ENCODE data around the gene TRIO. TPM values are rescaled to one million over a fixed set of nuclear protein-coding genes. Genes with fewer than 3 reads are reported as not detected.

The TRIO gene
- total RNA-seq, 1 experiment from 2014 or later = 99.8 TPM

GRCh38 chr5:14258840-14259239, 115.7 kb downstream of the TRIO start:
- no peak for DNase-seq (ENCODE audit: low spot score)
- Histone ChIP-seq H3K36me3 (ENCODE audit: insufficient read depth, low read length, poor library complexity, severe bottlenecking) (no peaks in the 10 kb centered on the region), H3K4me1 (ENCODE audit: insufficient read depth, low read length, poor library complexity, severe bottlenecking) (peaks cover 15% of the 10 kb centered on the region), H3K27ac (ENCODE audit: low read depth, low read length, poor library complexity, severe bottlenecking) (no peak overlapping the region), H3K27me3 (replicated peaks; ENCODE audit: insufficient read depth, low read depth, low read length, poor library complexity) (no peaks in the 10 kb centered on the region), H3K4me3 (ENCODE audit: low read depth, low read length, poor library complexity, severe bottlenecking) (no peak overlapping the region), H3K9me3 (ENCODE audit: low read depth, low read length, poor library complexity, severe bottlenecking) (peaks cover 6% of the 10 kb centered on the region)
- BruUV-seq (replicated peaks) = no TSS peak
- CTCF ChIA-PET = no interaction called here
- no peak for TF ChIP-seq CTCF (conservative IDR thresholded peaks at IDR 0.05; ENCODE audit: low read depth, low read length)
- TF ChIP-seq EZH2 (IDR thresholded peaks at IDR 0.05; ENCODE audit: borderline replicate concordance, low read depth, low read length, poor library complexity, severe bottlenecking) = no peak
- intact Hi-C loops (cut with micrococcal nuclease; ENCODE audit: unreplicated experiment) = no loop called here
- POLR2A ChIA-PET (ENCODE audit: low non-redundant PET) = no interaction called here

DNA sequence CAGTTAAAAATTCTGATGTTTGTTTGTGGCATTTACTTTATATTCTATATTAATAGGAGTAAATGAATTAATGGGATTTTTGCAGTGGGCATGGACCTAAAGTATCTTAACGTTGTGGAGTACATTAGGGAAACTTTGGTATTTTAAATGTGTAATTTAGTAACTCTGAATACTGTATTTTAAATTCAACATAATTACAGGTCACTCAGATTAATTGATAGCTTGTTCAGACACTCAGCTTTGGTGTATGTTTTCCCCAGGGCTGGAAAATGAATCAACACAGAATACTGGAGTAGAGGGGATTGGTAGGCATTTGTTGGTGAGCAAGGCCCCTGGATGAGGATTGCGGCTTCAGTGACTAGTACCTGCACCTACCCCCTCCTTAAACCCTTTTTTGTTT, 117.5 kb downstream of the TRIO start:
- BruUV-seq (replicated peaks) = no TSS peak
- Histone ChIP-seq H3K27ac (ENCODE audit: low read depth, low read length, poor library complexity, severe bottlenecking) (no peak overlapping the region), H3K27me3 (replicated peaks; ENCODE audit: insufficient read depth, low read depth, low read length, poor library complexity) (no peaks in the 10 kb centered on the region), H3K9me3 (ENCODE audit: low read depth, low read length, poor library complexity, severe bottlenecking) (peaks cover 6% of the 10 kb centered on the region), H3K36me3 (ENCODE audit: insufficient read depth, low read length, poor library complexity, severe bottlenecking) (no peaks in the 10 kb centered on the region), H3K4me1 (ENCODE audit: insufficient read depth, low read length, poor library complexity, severe bottlenecking) (peaks cover 26% of the 10 kb centered on the region), H3K4me3 (ENCODE audit: low read depth, low read length, poor library complexity, severe bottlenecking) (no peak overlapping the region)
- intact Hi-C loops (cut with micrococcal nuclease; ENCODE audit: unreplicated experiment) = no loop called here
- ChIA-PET POLR2A (ENCODE audit: low non-redundant PET) (no interaction called here), CTCF (no interaction called here)
- DNase-seq (ENCODE audit: low spot score) = no peak
- TF ChIP-seq EZH2 (IDR thresholded peaks at IDR 0.05; ENCODE audit: borderline replicate concordance, low read depth, low read length, poor library complexity, severe bottlenecking) (no peak), CTCF (conservative IDR thresholded peaks at IDR 0.05; ENCODE audit: low read depth, low read length) (no peak)

- TF ChIP-seq EZH2 (IDR thresholded peaks at IDR 0.05; ENCODE audit: borderline replicate concordance, low read depth, low read length, poor library complexity, severe bottlenecking) = no peak
- TF ChIP-seq CTCF (conservative IDR thresholded peaks at IDR 0.05; ENCODE audit: low read depth, low read length) = no peak
- CTCF ChIA-PET = no interaction called here
- peaks cover 32% of the 10 kb centered on the region for H3K4me1 ChIP-seq (ENCODE audit: insufficient read depth, low read length, poor library complexity, severe bottlenecking)
- intact Hi-C loops (cut with micrococcal nuclease; ENCODE audit: unreplicated experiment) = no loop called here
- BruUV-seq (replicated peaks) = no TSS peak
- no peak overlapping the region for H3K4me3 ChIP-seq (ENCODE audit: low read depth, low read length, poor library complexity, severe bottlenecking)
- peaks cover 1% of the 10 kb centered on the region for H3K9me3 ChIP-seq (ENCODE audit: low read depth, low read length, poor library complexity, severe bottlenecking)
- POLR2A ChIA-PET (ENCODE audit: low non-redundant PET) = no interaction called here
- H3K36me3 ChIP-seq (ENCODE audit: insufficient read depth, low read length, poor library complexity, severe bottlenecking) = no peaks in the 10 kb centered on the region
- no peak for DNase-seq (ENCODE audit: low spot score)
- H3K27ac ChIP-seq (ENCODE audit: low read depth, low read length, poor library complexity, severe bottlenecking) = no peak overlapping the region
- H3K27me3 ChIP-seq (replicated peaks; ENCODE audit: insufficient read depth, low read depth, low read length, poor library complexity) = no peaks in the 10 kb centered on the region
These were observed 118.1 kb downstream of the TRIO start for GRCh38 chr5:14261235-14261634.

Measured in A673 (cell line).